ENCODE data around the gene ATRN. TPM values are rescaled to one million over a fixed set of nuclear protein-coding genes. Genes with fewer than 3 reads are reported as not detected.

ATRN gene
- total and polyA plus RNA-seq, 2 experiments from 2014 or later = 2.2 to 18.3 TPM

GRCh38 chr20:3648951-3649350, 178.1 kb downstream of the ATRN start (continued):
- TF ChIP-seq REST (IDR thresholded peaks at IDR 0.05; ENCODE audit: unreplicated experiment) (no peak), ZNF331 (CRISPR knock-in tag; IDR thresholded peaks at IDR 0.05; ENCODE audit: low read depth) (no peak)

GRCh38 chr20:3651204-3651962, 180.6 kb downstream of the ATRN start:
- Histone ChIP-seq H3F3A (replicated peaks; ENCODE audit: low read depth) (no peaks in the 10 kb centered on the region), H3K27ac (ENCODE audit: low read depth) (no peak overlapping the region), H3K4me2 (no peak overlapping the region), H3K4me3 (no peak overlapping the region), H3K27me3 (ENCODE audit: insufficient read depth) (no peaks in the 10 kb centered on the region), H3K79me2 (replicated peaks; ENCODE audit: insufficient read depth) (no peaks in the 10 kb centered on the region), H2AFZ (no peak overlapping the region), H4K20me1 (replicated peaks; ENCODE audit: insufficient read depth) (no peaks in the 10 kb centered on the region), H3K4me1 (ENCODE audit: insufficient read depth) (no peaks in the 10 kb centered on the region), H3K9me2 (ENCODE audit: insufficient read depth) (no peaks in the 10 kb centered on the region), H3K36me3 (ENCODE audit: insufficient read depth) (no peaks in the 10 kb centered on the region)
- H3K27me3 Mint-ChIP-seq (ENCODE audit: insufficient read depth, low read depth, poor library complexity) = peaks cover 2% of the 10 kb centered on the region
- H3K4me1 Mint-ChIP-seq = peaks cover 4% of the 10 kb centered on the region
- DNase-seq (ENCODE audit: low spot score) (no peak), ATAC-seq (no peak; the same call in 2 of the 3 replicates)
- H3K27ac Mint-ChIP-seq = no peak overlapping the region
- H3K36me3 Mint-ChIP-seq (ENCODE audit: low read depth) = no peaks in the 10 kb centered on the region
- H3K4me3 Mint-ChIP-seq = no peak overlapping the region
- H3K9me3 Mint-ChIP-seq = no peaks in the 10 kb centered on the region
- no peak for TF ChIP-seq CREB1 (CRISPR knock-in tag; IDR thresholded peaks at IDR 0.05; ENCODE audit: low read depth)
- no peak for TF ChIP-seq ZNF462 (CRISPR knock-in tag; IDR thresholded peaks at IDR 0.05)
- no peak for TF ChIP-seq NANOG (IDR thresholded peaks at IDR 0.05; ENCODE audit: borderline replicate concordance)
- no peak for TF ChIP-seq JUNB (IDR thresholded peaks at IDR 0.05; ENCODE audit: unreplicated experiment)
- no peak for TF ChIP-seq REST (IDR thresholded peaks at IDR 0.05; ENCODE audit: unreplicated experiment)
- no peak for TF ChIP-seq ZNF114 (CRISPR knock-in tag; IDR thresholded peaks at IDR 0.05)
- TF ChIP-seq EZH2 (IDR thresholded peaks at IDR 0.05; ENCODE audit: low read depth, unreplicated experiment) = no peak
- no peak for TF ChIP-seq ZNF331 (CRISPR knock-in tag; IDR thresholded peaks at IDR 0.05; ENCODE audit: low read depth)
- TF ChIP-seq EZH2phosphoT487 (IDR thresholded peaks at IDR 0.05; ENCODE audit: unreplicated experiment) = no peak
